Kidney (tissue), 14 donors: ENCODE measurements around the gene PPAT. TPM values are rescaled to one million over a fixed set of nuclear protein-coding genes. Genes with fewer than 3 reads are reported as not detected.
"Not testable (repeated sequence)": the region's sequence is repeated elsewhere in the genome, so short reads cannot be mapped to it uniquely, and the experiment has no call there.

Experiments used
- DNase-seq, 5 donors: peaks; one replicate each; pipeline ENCODE4 v3.0.0-alpha.2; 2013 to 2020
- FAIRE-seq: peaks from 2 replicates; lab custom pipeline; 2012; peaks lifted over from hg19 to GRCh38; lab: Jason Lieb, UNC
- H3K27ac ChIP-seq, 2 donors: one replicate each; pipeline ENCODE4 v1.7.0; 2013; ENCODE audit warnings: low read depth in 2 of 2, low read length in 2 of 2, inconsistent platforms in 1 of 2
- H3K27me3 ChIP-seq: one replicate; pipeline ENCODE4 v1.7.1; 2013; ENCODE audit warnings: low read length, inconsistent platforms; ENCODE audit not compliant: control insufficient read depth, insufficient read depth
- H3K36me3 ChIP-seq, 3 donors: one replicate each; pipeline versions ENCODE4 v1.7.0 to v1.7.1; 2013; ENCODE audit warnings: low read length in 3 of 3, control low read depth in 1 of 3, inconsistent platforms in 1 of 3; ENCODE audit not compliant: insufficient read depth in 3 of 3, control insufficient read depth in 2 of 3
- H3K4me1 ChIP-seq, 3 donors: one replicate each; pipeline versions ENCODE4 v1.7.0 to v1.7.1; 2013; ENCODE audit warnings: low read length in 3 of 3, inconsistent platforms in 1 of 3, low read depth in 1 of 3; ENCODE audit not compliant: control insufficient read depth in 2 of 3, insufficient read depth in 2 of 3
- H3K4me3 ChIP-seq, 3 donors: one replicate each; pipeline versions ENCODE4 v1.7.0 to v1.8.1; 2013; ENCODE audit warnings: low read length in 3 of 3, control low read depth in 1 of 3, inconsistent platforms in 1 of 3
- H3K9ac ChIP-seq, 3 donors: one replicate each; pipeline versions ENCODE4 v1.7.0 to v1.7.1; 2013; ENCODE audit warnings: low read length in 3 of 3, control low read depth in 1 of 3, inconsistent platforms in 1 of 3
- H3K9me3 ChIP-seq, 3 donors: one replicate each; pipeline versions ENCODE4 v1.7.0 to v1.7.1; 2013; ENCODE audit warnings: low read length in 3 of 3, control low read depth in 1 of 3, inconsistent platforms in 1 of 3; ENCODE audit not compliant: control insufficient read depth in 2 of 3, insufficient read depth in 1 of 3
- CTCF ChIP-seq: IDR thresholded peaks from 3 replicates; pipeline ENCODE4 v1.5.1; 2012; ENCODE audit warnings: mild to moderate bottlenecking, moderate library complexity, borderline replicate concordance; ENCODE audit not compliant: insufficient read depth; ENCODE audit errors: extremely low read depth
- intact Hi-C: fragments of 100-400 bp; cut with DNase I; formaldehyde crosslinking; loops from one replicate; pipeline ENCODE4 v1.11.1; 2022
- polyA plus RNA-seq: library from polyadenylated mRNA; stranded (reverse); fragments of 350-450 nt; fragmentation: Illumina TruSeq; extraction: RNeasy Lipid Tissue Mini Kit (QIAGEN cat#74804); gene quantifications from one replicate; pipeline ENCODE4 v1.2.3, GENCODE V29; 2014; ENCODE audit warnings: low read depth, low replicate concordance; ENCODE audit not compliant: insufficient read depth
- total RNA-seq: library from RNA; stranded (reverse); fragmentation: NEBNext Ultra II Directional; extraction: Animal tissue kit (Norgen Biotek cat#: 25700); gene quantifications from one replicate; pipeline ENCODE4 v1.2.1, GENCODE V29; 2021
- donor health status: control.
- donor health status: control.
- donor health status: control.
- donor health status: control.
- donor health status: control.
- donor health status: DM: yes; HTN: yes; CAD: no.
- donor health status: Normal renal cell carcinoma (clear cell type).

Gene PPAT
- total and polyA plus RNA-seq, 2 donors from 2014 or later: 3.6 to 11.2 TPM

GRCh38 chr4:56462157-56462556 lies 26.7 kb upstream of the PPAT start:
- intact Hi-C loops: no loop called here
- H3K27me3 ChIP-seq: no peaks in the 10 kb centered on the region
- FAIRE-seq: no peak
- H3K4me3 ChIP-seq: no peak overlapping the region
- peaks cover 4 to 10% (median 8%) of the 10 kb centered on the region in 3 donors for H3K4me1 ChIP-seq
- no peaks in the 10 kb centered on the region for H3K9me3 ChIP-seq
- H3K9ac ChIP-seq: no peak overlapping the region
- peaks cover 2 to 12% (median 9%) of the 10 kb centered on the region in 3 donors for H3K36me3 ChIP-seq
- TF ChIP-seq CTCF: no peak
- no peak overlapping the region for H3K27ac ChIP-seq
- DNase-seq: no peak

GRCh38 chr4:56460085-56460484 lies 24.7 kb upstream of the PPAT start:
- H3K36me3 ChIP-seq: peaks cover 2 to 12% (median 9%) of the 10 kb centered on the region in 3 donors
- intact Hi-C loops: no loop called here
- no peaks in the 10 kb centered on the region for H3K9me3 ChIP-seq
- no peaks in the 10 kb centered on the region for H3K27me3 ChIP-seq
- FAIRE-seq (no peak), DNase-seq (no peak)
- H3K9ac ChIP-seq: no peak overlapping the region
- no peak for TF ChIP-seq CTCF
- H3K27ac ChIP-seq: no peak overlapping the region
- H3K4me3 ChIP-seq: no peak overlapping the region
- H3K4me1 ChIP-seq: no peaks in the 10 kb centered on the region

DNA sequence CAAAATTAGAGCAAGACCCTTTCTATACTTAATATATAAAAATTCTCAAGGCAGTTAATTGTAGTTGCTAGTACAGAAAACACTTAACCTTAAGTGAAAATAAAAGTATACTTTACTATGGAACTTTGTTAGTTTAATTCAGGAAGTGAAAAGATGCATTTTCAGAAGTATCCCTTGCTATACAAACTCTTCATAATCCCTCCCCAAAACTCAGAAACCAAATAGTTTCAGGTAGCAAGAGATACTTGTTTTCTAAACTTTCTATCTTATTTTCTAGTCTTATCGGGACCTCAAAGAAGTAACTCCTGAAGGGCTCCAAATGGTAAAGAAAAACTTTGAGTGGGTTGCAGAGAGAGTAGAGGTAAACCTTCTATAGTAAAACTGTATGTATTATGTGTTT lies 14.9 kb upstream of the PPAT start:
- Histone ChIP-seq H3K4me1 (no peaks in the 10 kb centered on the region), H3K27me3 (no peaks in the 10 kb centered on the region), H3K36me3 (peaks cover 2 to 9% (median 4%) of the 10 kb centered on the region in 3 donors), H3K4me3 (no peak overlapping the region), H3K9me3 (no peaks in the 10 kb centered on the region), H3K9ac (no peak overlapping the region), H3K27ac (no peak overlapping the region)
- DNase-seq (no peak), FAIRE-seq (no peak)
- intact Hi-C loops: no loop called here
- no peak for TF ChIP-seq CTCF

DNA sequence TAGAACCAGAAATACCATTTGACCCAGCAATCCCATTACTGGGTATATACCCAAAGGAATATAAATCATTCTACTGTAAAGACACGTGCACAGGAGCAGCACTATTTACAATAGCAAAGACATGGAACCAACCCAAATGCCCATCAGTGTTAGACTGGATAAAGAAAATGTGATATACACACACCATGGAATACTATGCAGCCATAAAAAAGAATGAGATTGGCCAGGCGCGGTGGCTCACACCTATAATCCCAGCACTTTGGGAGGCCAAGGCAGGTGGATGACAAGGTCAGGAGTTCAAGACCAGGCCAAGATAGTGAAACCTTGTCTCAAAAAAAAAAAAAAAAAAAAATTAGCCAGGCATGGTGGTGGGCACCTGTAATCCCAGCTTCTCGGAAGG lies 14.1 kb upstream of the PPAT start:
- H3K9ac ChIP-seq, H3K36me3 ChIP-seq, intact Hi-C loops, H3K4me1 ChIP-seq, H3K4me3 ChIP-seq, FAIRE-seq, H3K27me3 ChIP-seq, H3K9me3 ChIP-seq, H3K27ac ChIP-seq, DNase-seq: not testable (repeated sequence)
